Umbilical cord (tissue), 2 donors: ENCODE measurements around the gene FANCM. TPM values are rescaled to one million over a fixed set of nuclear protein-coding genes. Genes with fewer than 3 reads are reported as not detected.

Source experiments
- DNase-seq: peaks from one replicate; pipeline ENCODE4 v3.0.0-alpha.2; 2015; ENCODE audit warnings: low spot score
- total RNA-seq: library from RNA; depleted of rRNA; stranded (reverse); fragments of >200 nt; gene quantifications from one replicate; pipeline ENCODE4 v1.2.3, GENCODE V29; 2014; ENCODE audit warnings: low replicate concordance; ENCODE audit not compliant: insufficient read depth

The FANCM gene, protein sequence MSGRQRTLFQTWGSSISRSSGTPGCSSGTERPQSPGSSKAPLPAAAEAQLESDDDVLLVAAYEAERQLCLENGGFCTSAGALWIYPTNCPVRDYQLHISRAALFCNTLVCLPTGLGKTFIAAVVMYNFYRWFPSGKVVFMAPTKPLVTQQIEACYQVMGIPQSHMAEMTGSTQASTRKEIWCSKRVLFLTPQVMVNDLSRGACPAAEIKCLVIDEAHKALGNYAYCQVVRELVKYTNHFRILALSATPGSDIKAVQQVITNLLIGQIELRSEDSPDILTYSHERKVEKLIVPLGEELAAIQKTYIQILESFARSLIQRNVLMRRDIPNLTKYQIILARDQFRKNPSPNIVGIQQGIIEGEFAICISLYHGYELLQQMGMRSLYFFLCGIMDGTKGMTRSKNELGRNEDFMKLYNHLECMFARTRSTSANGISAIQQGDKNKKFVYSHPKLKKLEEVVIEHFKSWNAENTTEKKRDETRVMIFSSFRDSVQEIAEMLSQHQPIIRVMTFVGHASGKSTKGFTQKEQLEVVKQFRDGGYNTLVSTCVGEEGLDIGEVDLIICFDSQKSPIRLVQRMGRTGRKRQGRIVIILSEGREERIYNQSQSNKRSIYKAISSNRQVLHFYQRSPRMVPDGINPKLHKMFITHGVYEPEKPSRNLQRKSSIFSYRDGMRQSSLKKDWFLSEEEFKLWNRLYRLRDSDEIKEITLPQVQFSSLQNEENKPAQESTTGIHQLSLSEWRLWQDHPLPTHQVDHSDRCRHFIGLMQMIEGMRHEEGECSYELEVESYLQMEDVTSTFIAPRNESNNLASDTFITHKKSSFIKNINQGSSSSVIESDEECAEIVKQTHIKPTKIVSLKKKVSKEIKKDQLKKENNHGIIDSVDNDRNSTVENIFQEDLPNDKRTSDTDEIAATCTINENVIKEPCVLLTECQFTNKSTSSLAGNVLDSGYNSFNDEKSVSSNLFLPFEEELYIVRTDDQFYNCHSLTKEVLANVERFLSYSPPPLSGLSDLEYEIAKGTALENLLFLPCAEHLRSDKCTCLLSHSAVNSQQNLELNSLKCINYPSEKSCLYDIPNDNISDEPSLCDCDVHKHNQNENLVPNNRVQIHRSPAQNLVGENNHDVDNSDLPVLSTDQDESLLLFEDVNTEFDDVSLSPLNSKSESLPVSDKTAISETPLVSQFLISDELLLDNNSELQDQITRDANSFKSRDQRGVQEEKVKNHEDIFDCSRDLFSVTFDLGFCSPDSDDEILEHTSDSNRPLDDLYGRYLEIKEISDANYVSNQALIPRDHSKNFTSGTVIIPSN (N-terminal part only)
- total RNA-seq: 10.1 TPM

DNA sequence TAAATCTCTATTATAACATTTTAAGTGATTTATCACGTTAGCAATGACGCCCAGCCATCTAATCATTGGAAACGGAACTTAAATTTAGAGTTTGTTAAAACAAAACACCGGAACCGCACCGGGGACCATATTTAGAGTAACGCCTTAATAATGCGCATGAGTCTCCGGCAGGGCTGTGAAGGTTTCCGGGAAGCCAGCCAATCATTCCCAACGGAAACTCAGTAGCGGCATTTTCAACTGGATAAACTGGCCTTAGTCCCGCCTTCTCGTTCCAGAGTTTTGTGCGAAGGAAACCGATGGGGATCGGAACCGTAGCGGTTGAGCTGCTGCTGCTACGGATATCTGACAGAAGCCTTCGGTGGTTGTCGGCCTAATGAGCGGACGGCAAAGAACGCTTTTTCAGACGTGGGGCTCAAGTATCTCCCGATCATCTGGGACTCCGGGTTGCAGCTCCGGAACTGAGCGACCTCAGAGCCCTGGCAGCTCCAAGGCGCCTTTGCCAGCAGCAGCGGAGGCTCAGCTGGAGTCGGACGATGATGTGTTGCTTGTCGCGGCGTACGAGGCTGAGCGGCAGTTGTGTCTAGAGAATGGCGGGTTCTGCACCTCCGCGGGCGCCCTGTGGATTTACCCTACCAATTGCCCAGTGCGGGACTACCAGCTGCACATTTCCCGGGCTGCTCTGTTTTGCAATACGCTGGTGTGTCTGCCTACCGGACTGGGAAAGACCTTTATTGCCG is at the start of gene FANCM:
Gene FANCM, plus strand, starts transcription at position 272 of the 737 bp plus-strand sequence. Its CDS starts 102 bp downstream, at position 374.
- DNase-seq: peak; percentile 98

GRCh38 chr14:45089813-45090212 is 45.9 kb upstream of the FANCM start:
- DNase-seq: no peak

DNA sequence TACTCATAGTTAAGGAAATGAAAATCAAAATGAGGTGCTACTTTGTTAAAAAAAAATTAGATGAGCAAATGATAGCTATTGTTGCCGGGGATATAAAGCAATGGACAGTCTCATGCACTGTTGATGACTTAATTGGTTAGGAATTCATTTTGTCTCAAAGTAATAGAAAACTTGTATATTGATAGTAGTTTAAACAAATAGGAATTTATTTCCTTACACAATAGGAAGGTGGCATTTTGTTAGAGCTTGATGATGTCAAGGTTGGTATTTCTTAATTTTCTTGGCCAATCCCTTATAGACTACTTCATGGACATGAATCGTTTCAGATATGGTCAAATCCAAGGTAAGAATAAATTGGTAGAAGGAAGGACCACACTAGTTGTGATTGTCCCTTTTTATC is 44.0 kb upstream of the FANCM start:
- DNase-seq: no peak

DNA sequence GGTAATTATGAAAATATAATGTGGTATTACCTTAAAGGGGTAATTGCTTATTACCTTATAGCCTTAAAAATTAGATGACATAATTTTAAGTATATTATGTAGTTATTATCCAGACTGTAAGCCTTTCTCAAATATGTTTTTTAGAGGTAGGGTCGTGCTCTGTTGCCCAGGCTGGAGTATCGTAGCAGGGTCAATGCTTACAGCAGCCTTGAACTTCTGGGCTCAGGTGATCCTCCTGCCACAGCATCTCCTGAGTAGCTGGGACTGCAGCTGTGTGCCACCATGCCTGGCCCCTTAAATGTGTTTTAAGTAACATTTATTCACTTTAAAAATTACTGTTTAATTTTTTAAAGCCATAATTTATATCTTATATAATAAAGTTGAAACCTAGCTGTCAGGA is 41.5 kb upstream of the FANCM start:
- DNase-seq: no peak

GRCh38 chr14:45095143-45095542 is 40.6 kb upstream of the FANCM start:
- no peak for DNase-seq

- no peak for DNase-seq
These were observed 39.5 kb upstream of the FANCM start for GRCh38 chr14:45096218-45096617.

- DNase-seq: no peak
These were observed 31.9 kb upstream of the FANCM start for GRCh38 chr14:45103806-45104205.

GRCh38 chr14:45104561-45104960 is 31.2 kb upstream of the FANCM start:
- no peak for DNase-seq

DNA sequence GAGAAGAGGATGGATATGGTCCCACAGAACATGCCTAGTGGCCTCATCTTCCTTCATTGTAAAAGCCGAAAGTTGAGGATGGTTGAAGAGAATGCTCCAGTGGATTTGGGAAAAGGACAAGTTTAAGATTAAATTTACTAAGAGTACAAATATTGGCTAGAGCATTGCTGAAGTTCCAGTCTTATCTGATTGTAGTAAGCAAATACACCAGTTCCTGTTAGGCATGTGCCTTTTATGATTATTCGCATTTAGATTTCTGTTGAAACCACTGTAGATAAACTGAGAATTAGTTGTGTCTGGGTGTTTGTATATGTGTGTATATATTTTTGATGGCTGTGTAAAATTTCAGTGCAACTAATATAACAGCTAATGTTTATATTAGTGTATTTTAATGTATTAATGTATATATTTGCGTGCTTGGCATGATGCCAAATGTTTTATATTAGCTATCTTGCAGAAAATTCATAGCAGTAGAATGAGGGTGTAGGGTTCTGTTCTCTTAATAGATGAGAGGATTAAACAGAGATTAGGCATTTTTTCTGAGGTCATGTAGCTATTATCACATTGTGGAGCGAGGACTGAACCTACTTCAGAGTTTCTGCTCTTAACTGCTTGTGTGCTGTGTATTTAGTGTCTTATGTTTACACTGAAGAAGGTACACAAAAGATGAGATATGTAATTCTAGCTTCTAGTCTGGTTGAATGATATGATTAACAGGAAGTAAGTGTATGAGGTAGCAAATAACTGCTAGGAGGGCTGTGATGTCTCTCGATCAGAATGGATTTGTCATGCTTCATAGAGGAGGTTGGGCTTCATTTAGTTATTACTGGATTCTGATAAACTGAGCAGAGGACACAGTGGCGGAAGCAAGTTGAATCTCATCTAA is 22.6 kb upstream of the FANCM start:
- DNase-seq: no peak

GRCh38 chr14:45114327-45114726 is 21.4 kb upstream of the FANCM start:
- no peak for DNase-seq

- DNase-seq: no peak
These were observed 17.1 kb upstream of the FANCM start for GRCh38 chr14:45118594-45118993.

DNA sequence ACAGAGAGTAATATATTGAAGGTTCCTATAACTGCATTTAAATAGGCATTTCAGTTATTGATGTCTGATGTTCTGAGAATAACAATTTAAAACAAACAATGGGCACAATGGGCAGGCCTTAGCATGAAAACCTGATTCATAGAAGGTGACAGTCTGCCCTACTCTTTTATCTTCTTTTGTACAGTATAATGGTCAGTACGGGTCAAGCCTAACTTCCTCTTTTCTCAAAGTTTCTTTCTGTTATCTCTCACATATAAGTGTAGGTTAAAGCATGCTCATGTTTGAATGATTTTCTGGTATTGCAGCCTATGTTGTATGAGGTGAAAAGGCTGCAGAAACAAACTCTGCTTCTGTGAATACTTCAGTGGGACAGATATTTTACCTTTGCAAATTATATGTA is 15.6 kb upstream of the FANCM start:
- DNase-seq: no peak

- DNase-seq: no peak
These were observed 12.5 kb upstream of the FANCM start for GRCh38 chr14:45123271-45123670.

DNA sequence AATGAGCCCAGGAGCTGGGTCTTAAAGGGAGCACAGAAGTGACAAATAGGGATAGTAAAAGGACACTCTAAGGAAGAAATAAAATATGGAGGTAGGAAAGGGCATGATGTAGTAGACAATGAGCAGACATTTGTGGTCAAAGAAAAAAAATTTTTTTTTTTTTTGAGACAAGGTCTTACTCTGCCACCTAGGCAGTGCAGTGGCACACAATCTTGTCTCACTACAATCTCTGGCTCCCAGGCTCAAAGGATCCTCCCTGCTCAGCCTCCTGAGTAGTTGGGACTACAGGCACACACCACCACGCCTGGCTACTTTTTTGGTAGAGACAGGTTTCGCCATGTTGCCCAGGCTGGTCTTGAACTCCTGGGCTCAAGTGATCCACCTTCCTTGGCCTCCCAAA is 10.0 kb upstream of the FANCM start:
- DNase-seq: no peak

- peak; percentile 30 for DNase-seq
These were observed 6.6 kb upstream of the FANCM start for GRCh38 chr14:45128963-45129629.

- no peak for DNase-seq
These were observed 2.1 kb upstream of the FANCM start for GRCh38 chr14:45133683-45134050.

GRCh38 chr14:45134051-45134958 is 1.4 kb upstream of the FANCM start, which contains the start of gene FKBP3:
FKBP3 (minus strand) TSS chr14:45134481; CDS start chr14:45134456, 25 bp downstream.
- DNase-seq: peak; percentile 99

- no peak for DNase-seq
These were observed 574 bp upstream of the FANCM start for GRCh38 chr14:45135156-45135555.
